Measurements from ENCODE around the gene SESTD1. TPM values are rescaled to one million over a fixed set of nuclear protein-coding genes. Genes with fewer than 3 reads are reported as not detected.
"Not testable (repeated sequence)": the region's sequence is repeated elsewhere in the genome, so short reads cannot be mapped to it uniquely, and the experiment has no call there.

Gene SESTD1
- total RNA-seq, 1 donor, result 4.3 TPM

- DNase-seq (ENCODE audit: low read depth in 2 of 3, low spot score in 2 of 3), result no peak
Observed at GRCh38 chr2:179124282-179124681, 140.3 kb downstream of the SESTD1 start.

GRCh38 chr2:179123272-179123662 is 141.4 kb downstream of the SESTD1 start:
- DNase-seq (ENCODE audit: low read depth in 2 of 3, low spot score in 2 of 3), result no peak

- no peak for DNase-seq (ENCODE audit: low read depth in 2 of 3, low spot score in 2 of 3)
Observed at GRCh38 chr2:179107737-179108136, 156.9 kb downstream of the SESTD1 start.

GRCh38 chr2:179106676-179107428 is 157.8 kb downstream of the SESTD1 start:
- DNase-seq (ENCODE audit: low read depth in 2 of 3, low spot score in 2 of 3), result peak in 2 of 3 donors; percentile 27 to 47

GRCh38 chr2:179106342-179106675 is 158.3 kb downstream of the SESTD1 start:
- no peak for DNase-seq (ENCODE audit: low read depth in 2 of 3, low spot score in 2 of 3)

GRCh38 chr2:179104736-179105135 is 159.9 kb downstream of the SESTD1 start:
- peak in 1 of 3 donors; percentile 7 for DNase-seq (ENCODE audit: low read depth in 2 of 3, low spot score in 2 of 3)

- DNase-seq (ENCODE audit: low read depth in 2 of 3, low spot score in 2 of 3), result no peak
Observed at GRCh38 chr2:179098080-179098689, 166.4 kb downstream of the SESTD1 start.

GRCh38 chr2:179097131-179097530 is 167.5 kb downstream of the SESTD1 start:
- DNase-seq (ENCODE audit: low read depth in 2 of 3, low spot score in 2 of 3), result no peak

- DNase-seq (ENCODE audit: low read depth in 2 of 3, low spot score in 2 of 3), result peak in 2 of 3 donors; percentile 13 to 41
Observed at GRCh38 chr2:179096090-179096489, 168.5 kb downstream of the SESTD1 start.

- not testable (repeated sequence) for DNase-seq (ENCODE audit: low read depth in 2 of 3, low spot score in 2 of 3)
Observed at GRCh38 chr2:179092912-179093311, 171.7 kb downstream of the SESTD1 start.

GRCh38 chr2:179082697-179083096 is 181.9 kb downstream of the SESTD1 start:
- DNase-seq (ENCODE audit: low read depth in 2 of 3, low spot score in 2 of 3), result no peak

GRCh38 chr2:179081954-179082353 is 182.7 kb downstream of the SESTD1 start:
- DNase-seq (ENCODE audit: low read depth in 2 of 3, low spot score in 2 of 3), result no peak

- DNase-seq (ENCODE audit: low read depth in 2 of 3, low spot score in 2 of 3), result no peak
Observed at GRCh38 chr2:179072527-179072926, 192.1 kb downstream of the SESTD1 start.

- no peak for DNase-seq (ENCODE audit: low read depth in 2 of 3, low spot score in 2 of 3)
Observed at GRCh38 chr2:179071810-179072355, 192.7 kb downstream of the SESTD1 start.

- no peak for DNase-seq (ENCODE audit: low read depth in 2 of 3, low spot score in 2 of 3)
Observed at GRCh38 chr2:179070895-179071294, 193.7 kb downstream of the SESTD1 start.

GRCh38 chr2:179069685-179070084 is 194.9 kb downstream of the SESTD1 start:
- no peak for DNase-seq (ENCODE audit: low read depth in 2 of 3, low spot score in 2 of 3)

- DNase-seq (ENCODE audit: low read depth in 2 of 3, low spot score in 2 of 3), result no peak
Observed at GRCh38 chr2:179068991-179069643, 195.5 kb downstream of the SESTD1 start.

- DNase-seq (ENCODE audit: low read depth in 2 of 3, low spot score in 2 of 3), result no peak
Observed at GRCh38 chr2:179059026-179059700, 205.5 kb downstream of the SESTD1 start.

GRCh38 chr2:179057737-179058136 is 206.9 kb downstream of the SESTD1 start:
- DNase-seq (ENCODE audit: low read depth in 2 of 3, low spot score in 2 of 3), result no peak

GRCh38 chr2:179053568-179053967 is 211.1 kb downstream of the SESTD1 start:
- DNase-seq (ENCODE audit: low read depth in 2 of 3, low spot score in 2 of 3), result not testable (repeated sequence)
